GM15510 (cell line): ENCODE results near the gene CROT.

Source experiments
- POLR2A ChIP-seq: IDR thresholded peaks from 3 replicates; pipeline ENCODE4 v1.6.1; 2011; ENCODE audit warnings: borderline replicate concordance; ENCODE audit not compliant: insufficient read length; ENCODE audit errors: extremely low read depth

Gene CROT

DNA sequence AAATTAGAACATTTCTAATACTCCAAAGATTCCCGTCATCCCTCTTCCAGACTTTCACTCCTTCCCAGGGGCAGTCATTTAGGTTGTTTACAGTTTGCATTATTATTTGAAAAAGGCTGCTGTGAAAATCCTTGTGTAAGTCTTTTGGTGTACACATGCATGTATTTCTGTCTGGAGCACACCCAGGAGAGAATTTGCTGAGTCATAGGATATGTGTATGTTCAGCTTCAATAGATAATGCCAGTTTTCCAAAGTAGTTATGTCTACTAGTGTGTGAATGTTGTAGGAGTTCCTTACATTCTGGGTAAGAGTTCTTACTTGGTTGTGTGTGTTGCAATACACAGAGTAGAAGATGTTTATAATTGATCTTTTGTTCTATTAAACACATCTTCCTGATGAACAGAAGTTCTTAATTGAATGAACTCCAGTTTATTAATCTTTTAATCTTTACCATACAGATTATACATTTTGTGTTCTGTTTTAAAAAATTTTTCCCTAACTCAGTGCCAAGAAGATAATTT lies 25.3 kb downstream of the CROT start:
- TF ChIP-seq POLR2A = no peak

DNA sequence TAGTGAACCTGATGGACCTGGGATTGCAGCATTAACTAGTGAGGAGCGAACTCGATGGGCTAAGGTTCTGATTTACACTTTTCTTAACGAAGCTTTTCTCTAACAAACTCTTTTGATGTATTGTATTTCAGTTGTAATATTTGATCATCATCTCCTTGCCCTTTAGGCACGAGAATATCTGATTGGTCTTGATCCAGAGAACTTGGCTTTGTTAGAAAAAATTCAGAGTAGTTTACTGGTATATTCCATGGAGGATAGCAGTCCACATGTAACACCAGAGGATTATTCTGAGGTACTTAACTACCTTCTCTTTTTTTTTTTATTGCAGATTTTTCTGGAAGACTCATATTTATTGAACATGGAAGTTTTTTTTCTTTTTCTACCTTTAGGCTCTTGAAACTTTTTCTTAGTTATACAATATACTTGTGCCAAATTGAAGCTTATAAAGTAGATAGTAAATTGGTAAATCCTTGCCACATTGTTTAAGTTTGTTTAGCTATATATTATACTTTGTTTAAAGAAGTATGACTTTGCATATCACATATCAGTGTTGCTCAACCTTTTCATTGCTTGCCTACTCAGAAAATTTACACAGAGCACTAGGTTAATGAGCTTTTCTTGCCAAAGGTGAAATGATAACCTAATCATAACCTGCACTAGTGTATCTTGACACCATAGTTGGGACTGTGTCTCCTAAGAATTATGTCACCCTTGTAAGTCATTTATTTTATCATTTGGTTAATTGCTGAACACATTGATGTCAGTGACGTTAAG lies 30.4 kb downstream of the CROT start:
- TF ChIP-seq POLR2A = no peak

DNA sequence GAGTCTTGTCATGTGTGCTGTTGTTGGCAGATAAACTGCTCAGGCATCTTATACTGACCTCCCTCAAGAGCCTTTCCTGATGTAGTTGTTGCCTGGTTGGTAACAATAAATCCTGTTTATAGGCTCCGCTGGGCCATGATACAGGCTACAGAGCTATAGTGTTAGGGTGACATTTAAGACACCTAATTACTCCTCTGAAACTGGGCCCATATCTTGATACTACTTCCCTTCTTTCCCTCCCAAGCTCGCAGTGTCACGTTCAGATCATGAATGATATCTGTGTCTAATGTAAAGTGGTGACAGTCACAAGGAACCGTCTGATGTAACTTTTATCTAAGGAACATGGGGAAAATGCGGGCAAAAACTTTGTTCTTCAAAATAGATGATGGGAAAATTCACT lies 35.4 kb downstream of the CROT start:
- no peak for TF ChIP-seq POLR2A

DNA sequence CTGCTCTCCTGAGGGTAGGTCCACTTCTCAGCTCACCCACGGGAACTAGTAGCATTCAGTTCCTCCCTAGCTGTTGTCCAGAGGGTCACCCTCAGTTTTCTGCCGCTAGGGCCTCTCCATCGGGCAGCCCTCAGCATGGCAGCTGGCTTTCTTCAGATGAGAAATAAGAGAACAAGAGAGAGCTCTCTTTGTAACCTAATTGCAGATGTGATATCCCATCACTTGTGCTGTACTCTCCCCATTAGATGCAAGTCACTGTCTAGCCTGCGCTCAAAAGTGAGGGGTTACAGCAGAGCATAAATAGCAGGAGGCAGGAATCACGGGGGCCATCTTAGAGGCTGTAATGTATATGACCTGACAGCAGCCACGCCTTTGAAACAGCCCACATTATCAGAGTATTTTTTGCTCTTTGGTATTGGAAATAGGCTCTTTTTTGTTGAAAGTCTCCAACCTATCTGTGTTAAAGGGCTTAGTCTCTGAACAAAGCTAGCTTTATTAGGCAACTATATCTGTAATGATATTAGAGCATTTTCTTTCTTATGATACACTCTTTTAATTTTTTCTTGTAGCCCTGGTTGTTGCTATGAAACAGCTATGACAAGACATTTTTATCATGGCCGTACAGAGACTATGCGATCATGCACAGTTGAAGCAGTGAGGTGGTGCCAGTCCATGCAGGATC lies 45.7 kb downstream of the CROT start:
- no peak for TF ChIP-seq POLR2A

DNA sequence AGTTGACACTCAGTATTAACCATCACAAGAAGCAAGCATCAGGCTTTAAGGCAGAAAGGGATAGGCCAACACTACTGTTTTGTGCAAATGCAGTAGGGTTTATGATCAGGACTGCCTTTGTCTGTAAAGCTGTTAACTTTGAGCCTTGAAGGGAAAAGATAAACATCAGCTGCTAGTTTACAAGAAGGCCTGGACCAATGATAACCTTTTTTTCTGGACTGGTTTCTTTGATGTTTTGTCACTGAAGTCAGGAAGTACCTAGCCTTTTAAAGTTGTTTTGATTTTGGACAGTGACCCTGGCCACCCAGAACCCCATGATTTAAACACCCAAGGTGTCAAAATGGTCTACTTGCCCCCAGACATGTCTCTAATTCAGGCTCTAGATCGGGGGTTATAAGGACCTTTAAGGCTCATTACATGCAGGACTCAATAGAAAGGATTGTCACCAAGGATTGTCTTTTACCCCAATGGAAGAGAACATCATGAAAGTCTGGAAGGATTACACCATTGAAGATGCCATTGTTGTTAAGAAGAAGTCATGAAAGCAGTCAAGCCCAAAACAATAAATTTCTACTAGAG lies 50.1 kb downstream of the CROT start:
- TF ChIP-seq POLR2A = no peak

DNA sequence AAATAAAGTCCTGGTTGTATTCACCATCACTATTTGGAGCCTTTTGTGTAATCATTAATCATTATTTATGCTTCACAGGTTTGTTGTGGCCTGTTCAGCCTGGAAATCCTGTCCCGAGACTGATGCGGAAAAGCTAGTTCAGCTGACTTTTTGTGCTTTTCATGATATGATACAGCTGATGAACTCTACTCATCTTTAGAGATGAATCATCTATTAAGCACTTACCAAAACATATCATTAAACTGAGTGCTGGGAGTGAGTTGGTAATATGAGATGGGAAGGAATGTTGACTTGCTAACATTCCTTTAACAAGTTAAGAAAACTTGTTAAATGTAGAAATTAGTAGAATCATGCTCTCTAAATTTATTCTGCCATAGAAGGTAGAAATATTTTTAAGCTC lies 53.0 kb downstream of the CROT start:
- TF ChIP-seq POLR2A = no peak

DNA sequence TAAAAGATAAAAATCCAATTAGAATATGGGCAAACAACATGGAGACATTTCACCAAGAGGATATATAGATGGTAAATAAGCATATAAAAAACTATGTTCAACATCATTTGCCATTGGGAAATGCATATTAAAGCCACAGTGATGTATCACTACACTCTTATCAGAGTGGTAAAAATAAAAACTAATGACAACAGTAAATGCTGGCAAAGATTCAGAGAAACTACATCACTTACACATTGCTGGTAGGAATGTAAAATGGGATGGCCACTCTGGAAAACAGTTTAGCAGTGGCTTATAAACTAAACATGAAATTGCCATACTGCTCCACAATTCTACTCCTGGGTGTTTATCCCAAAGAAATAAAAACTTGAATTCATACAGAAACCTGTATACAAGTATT lies 59.2 kb downstream of the CROT start:
- no peak for TF ChIP-seq POLR2A

DNA sequence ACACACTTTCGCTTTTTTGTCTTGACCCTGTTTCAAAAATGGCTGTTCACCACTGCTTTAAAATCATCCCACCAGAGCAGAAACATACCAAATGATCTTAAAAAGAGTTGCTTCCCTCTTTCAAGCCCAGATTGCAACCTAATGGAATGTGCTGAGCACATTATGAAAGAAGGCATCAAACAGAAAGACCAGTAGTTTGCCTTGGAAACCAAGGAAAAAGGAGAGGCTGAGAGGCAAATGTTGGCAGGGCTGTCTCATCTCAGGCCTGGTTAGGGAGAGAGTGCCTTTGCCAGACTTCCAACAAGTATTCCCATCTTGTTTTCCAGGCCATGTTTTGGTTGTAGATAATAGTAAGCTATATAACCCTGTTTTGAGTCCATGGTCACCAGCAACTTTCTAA lies 65.7 kb downstream of the CROT start:
- no peak for TF ChIP-seq POLR2A

DNA sequence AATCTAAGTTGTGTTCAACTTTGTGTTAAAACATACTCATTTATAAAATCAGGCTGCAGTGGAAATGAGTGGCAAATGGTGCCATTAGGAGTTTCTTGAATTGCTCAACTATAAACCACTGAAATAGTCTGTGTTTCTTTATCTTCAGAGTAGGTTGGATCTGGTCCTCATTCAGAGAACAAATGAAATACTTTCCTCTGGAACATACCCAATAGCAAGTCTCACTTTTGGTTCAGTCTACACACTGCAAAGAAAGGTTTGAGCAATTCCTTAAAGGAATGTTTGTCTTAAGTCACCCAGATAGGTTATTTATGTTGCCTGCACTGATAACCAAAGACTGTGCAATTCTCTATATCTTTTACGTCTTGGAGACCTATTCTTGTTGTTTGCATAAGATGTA lies 67.6 kb downstream of the CROT start:
- no peak for TF ChIP-seq POLR2A

DNA sequence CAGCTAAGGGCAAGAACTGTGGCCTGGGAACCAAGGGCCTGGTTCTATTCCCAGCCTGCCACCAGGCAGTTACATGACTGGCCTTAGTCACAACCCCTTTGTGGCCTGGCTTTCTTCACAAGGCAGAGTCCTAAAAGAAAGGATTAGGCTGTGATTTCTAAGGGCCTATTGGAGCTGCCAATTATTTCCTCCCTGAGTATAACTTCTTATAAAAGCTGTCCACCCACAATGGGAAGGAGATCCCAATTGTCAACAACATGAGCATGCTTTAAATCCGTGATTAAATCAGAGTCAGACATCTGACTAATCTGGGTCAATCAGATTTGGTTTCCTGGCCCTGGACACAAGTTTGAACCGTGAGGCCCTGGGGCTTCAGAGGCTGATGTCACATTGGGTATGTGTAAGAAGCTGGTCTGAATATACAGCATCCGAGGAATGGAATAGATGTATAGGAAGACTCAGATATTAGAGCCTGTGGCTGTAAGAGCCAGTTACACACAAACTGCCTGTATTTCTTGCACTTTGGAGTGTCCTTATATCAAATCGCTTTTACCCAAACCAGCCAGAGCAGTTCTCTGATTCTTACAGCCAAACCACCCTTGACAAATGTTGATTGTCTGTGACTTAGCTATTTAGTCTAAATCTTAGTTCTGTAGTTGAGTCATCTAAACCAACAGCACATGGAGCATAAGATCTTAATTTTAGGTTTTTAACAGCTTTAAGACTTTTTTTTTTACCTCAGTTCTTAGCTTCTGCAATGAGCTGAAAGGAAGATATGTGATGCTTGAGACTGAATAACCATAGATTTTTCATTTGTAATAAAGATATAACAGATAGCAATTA lies 68.7 kb downstream of the CROT start:
- no peak for TF ChIP-seq POLR2A

DNA sequence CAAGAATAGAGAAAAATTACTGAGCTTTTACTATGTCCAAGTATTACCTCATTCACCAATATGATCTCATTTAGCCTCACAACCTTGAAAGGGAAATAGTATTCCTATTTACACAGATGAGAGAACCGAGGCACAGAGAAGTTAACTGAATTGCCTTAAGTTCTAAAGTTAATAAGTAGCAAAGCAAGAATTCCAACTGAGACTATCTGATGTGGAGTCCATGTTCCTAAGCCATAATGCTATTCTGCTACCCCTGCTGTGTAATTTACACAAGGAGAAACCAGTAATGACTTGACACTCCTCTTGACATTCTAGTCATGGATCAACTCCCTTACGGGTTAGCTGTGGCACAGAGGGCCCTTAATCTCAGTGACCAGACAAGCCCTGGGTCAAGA lies 69.3 kb downstream of the CROT start:
- TF ChIP-seq POLR2A = no peak

DNA sequence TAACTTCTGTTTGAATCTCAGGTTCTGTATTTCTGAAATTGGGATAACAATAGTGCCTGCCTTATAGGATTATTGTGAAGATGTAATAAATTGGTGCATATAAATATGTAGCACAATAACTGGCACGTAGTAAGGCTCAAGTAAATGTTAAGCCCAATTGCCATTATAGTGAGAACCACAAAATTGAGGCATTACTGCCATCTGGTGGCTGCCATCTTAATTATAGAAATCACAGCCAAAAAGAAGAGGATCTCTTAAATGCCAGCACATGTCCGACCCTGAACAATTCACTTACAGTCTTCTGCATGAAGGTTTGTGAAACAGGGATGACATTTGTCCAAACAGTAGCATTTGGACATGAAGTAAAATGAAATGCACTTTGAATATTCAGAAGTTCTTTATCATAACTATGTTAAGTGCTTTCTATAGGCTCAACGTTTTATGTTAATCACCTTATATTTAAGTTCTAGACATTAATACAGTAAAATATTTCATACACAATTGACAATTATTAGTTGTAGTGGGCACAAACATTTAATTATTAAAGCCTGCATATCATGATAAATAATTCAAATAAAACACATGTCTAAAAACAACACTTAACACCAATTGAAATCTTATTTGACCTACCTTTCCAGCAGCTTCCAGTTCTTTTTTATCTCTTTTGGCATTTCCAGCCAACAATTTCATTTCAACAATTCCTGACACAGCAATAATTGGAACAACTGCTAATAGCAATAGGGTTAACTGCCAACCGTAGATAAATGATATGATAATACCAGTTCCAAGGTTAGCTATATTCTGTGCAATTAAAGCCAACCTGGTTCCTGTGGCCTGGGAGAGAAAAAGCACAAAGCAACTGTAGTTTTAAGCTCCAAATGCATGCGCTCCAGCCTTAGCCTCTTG lies 71.5 kb downstream of the CROT start:
- no peak for TF ChIP-seq POLR2A

DNA sequence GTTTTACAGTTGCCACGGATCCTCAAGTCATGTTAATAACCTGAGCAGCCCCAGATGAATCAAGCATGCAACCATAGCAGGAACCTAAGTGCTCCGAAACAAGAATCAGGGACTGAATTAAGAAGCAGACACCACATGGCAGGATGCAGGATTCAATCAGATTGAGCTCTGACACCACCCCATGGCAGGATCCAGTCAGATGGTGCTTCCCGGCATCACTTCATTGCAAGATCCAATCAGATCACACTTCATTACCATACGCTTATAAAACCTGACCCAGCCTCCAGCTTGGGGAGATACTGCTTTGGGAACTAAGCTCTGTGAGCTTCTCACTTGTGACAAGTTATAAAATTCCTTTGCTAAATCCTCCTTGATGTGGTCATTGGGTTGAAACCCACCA lies 74.7 kb downstream of the CROT start:
- TF ChIP-seq POLR2A = no peak

DNA sequence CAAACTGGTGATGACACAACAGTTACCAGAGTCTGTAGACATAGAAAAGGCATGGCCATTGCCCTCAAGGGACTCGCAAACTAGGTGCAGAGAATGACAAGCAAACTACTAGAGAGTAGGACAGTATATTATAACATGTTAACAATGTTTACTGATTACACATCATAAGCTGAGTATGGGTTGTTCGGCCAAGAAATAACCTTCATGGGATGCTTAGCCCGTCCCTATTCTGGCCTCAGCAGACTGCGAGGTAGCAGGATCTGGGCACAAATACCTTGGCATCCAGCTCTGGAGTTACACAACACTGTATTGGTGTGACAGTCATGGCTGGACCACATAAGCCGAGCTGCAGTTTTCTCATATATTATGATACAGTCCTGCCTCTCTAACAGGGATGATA lies 78.6 kb downstream of the CROT start:
- TF ChIP-seq POLR2A = no peak
